ENCODE measurements around the gene SLC6A2.

The SLC6A2 gene

GRCh38 chr16:55647798-55648197 lies 8.0 kb upstream of the SLC6A2 start:
- no peak for DNase-seq (ENCODE audit: low spot score)

GRCh38 chr16:55651841-55652824 lies 3.7 kb upstream of the SLC6A2 start:
- DNase-seq (ENCODE audit: low spot score): no peak

GRCh38 chr16:55653106-55653505 lies 2.7 kb upstream of the SLC6A2 start:
- no peak for DNase-seq (ENCODE audit: low spot score)

GRCh38 chr16:55655381-55655896 lies 349 bp upstream of the SLC6A2 start:
- no peak for DNase-seq (ENCODE audit: low spot score)

- DNase-seq (ENCODE audit: low spot score): no peak
Measured at GRCh38 chr16:55656691-55657092, 904 bp downstream of the SLC6A2 start.

- no peak for DNase-seq (ENCODE audit: low spot score)
Measured at GRCh38 chr16:55657616-55658015, 1.8 kb downstream of the SLC6A2 start.

GRCh38 chr16:55658898-55659420 lies 3.2 kb downstream of the SLC6A2 start:
- no peak for DNase-seq (ENCODE audit: low spot score)

- DNase-seq (ENCODE audit: low spot score): no peak
Measured at GRCh38 chr16:55660026-55660425, 4.2 kb downstream of the SLC6A2 start.

GRCh38 chr16:55660828-55661227 lies 5.0 kb downstream of the SLC6A2 start:
- DNase-seq (ENCODE audit: low spot score): no peak

- peak; percentile 63 for DNase-seq (ENCODE audit: low spot score)
Measured at GRCh38 chr16:55661941-55662643, 6.3 kb downstream of the SLC6A2 start.

GRCh38 chr16:55662644-55663031 lies 6.8 kb downstream of the SLC6A2 start:
- DNase-seq (ENCODE audit: low spot score): peak; percentile 12

GRCh38 chr16:55663225-55663624 lies 7.4 kb downstream of the SLC6A2 start:
- DNase-seq (ENCODE audit: low spot score): no peak

GRCh38 chr16:55663765-55664677 lies 8.2 kb downstream of the SLC6A2 start:
- peak; percentile 28 for DNase-seq (ENCODE audit: low spot score)

GRCh38 chr16:55664786-55665407 lies 9.1 kb downstream of the SLC6A2 start:
- DNase-seq (ENCODE audit: low spot score): no peak

- no peak for DNase-seq (ENCODE audit: low spot score)
Measured at GRCh38 chr16:55665511-55665910, 9.7 kb downstream of the SLC6A2 start.

GRCh38 chr16:55666012-55666411 lies 10.2 kb downstream of the SLC6A2 start:
- no peak for DNase-seq (ENCODE audit: low spot score)

- no peak for DNase-seq (ENCODE audit: low spot score)
Measured at GRCh38 chr16:55667753-55668152, 12.0 kb downstream of the SLC6A2 start.

GRCh38 chr16:55668340-55669281 lies 12.8 kb downstream of the SLC6A2 start:
- no peak for DNase-seq (ENCODE audit: low spot score)

- no peak for DNase-seq (ENCODE audit: low spot score)
Measured at GRCh38 chr16:55671206-55671973, 15.6 kb downstream of the SLC6A2 start.

Measured in Ammon's horn (tissue), 1 donor.